K562 (cell line): ENCODE measurements around the gene TAGLN3. TPM values are rescaled to one million over a fixed set of nuclear protein-coding genes. Genes with fewer than 3 reads are reported as not detected.

Experiments
- CBFA2T2 ChIP-seq: fragments of 450-650 bp; conservative IDR thresholded peaks from 2 replicates; pipeline ENCODE4 v1.6.1; 2017; ENCODE audit warnings: mild to moderate bottlenecking
- CSDE1 ChIP-seq, 2 experiments: fragments of 450-650 bp; IDR thresholded peaks; 2 replicates each; pipeline ENCODE4 v1.6.1; 2016; ENCODE audit warnings: mild to moderate bottlenecking in 1 of 2
- CTCF ChIP-seq, 3 experiments: IDR thresholded peaks in 2 of 3; conservative IDR thresholded peaks in 1 of 3; 2 replicates each; pipeline ENCODE4 v1.5.1; 2011 to 2012; ENCODE audit warnings: low read length in 3 of 3, mild to moderate bottlenecking in 3 of 3, control low read depth in 2 of 3, improper control_type of control experiment in 1 of 3, inconsistent platforms in 1 of 3, low read depth in 1 of 3, mixed read lengths in 1 of 3, moderate library complexity in 1 of 3; ENCODE audit not compliant: insufficient read depth in 2 of 3
- EHMT2 ChIP-seq: fragments of 450-650 bp; IDR thresholded peaks from 2 replicates; pipeline ENCODE4 v1.6.1; 2018; ENCODE audit warnings: antibody characterized with exemption
- GABPB1 ChIP-seq: sonication (generic); formaldehyde crosslinking; IDR thresholded peaks from 2 replicates; pipeline ENCODE4 v1.8.0; 2022; ENCODE audit warnings: mild to moderate bottlenecking, missing genetic modification reagents
- GATAD2B ChIP-seq: fragments of 450-650 bp; IDR thresholded peaks from 2 replicates; pipeline ENCODE4 v1.6.1; 2017; ENCODE audit warnings: mild to moderate bottlenecking, borderline replicate concordance
- HLTF ChIP-seq: fragments of 450-650 bp; IDR thresholded peaks from 2 replicates; pipeline ENCODE4 v1.6.1; 2016
- ILF3 ChIP-seq: fragments of 450-650 bp; IDR thresholded peaks from 2 replicates; pipeline ENCODE4 v1.6.1; 2018; ENCODE audit warnings: antibody characterized with exemption, mild to moderate bottlenecking, moderate library complexity, borderline replicate concordance
- NFE2L1 ChIP-seq: fragments of 450-650 bp; IDR thresholded peaks from 2 replicates; pipeline ENCODE4 v1.6.1; 2016; ENCODE audit warnings: missing genetic modification characterization, low read depth, mild to moderate bottlenecking, missing compliant biosample characterization, moderate library complexity, borderline replicate concordance
- OTX1 ChIP-seq: fragments of 450-650 bp; formaldehyde crosslinking; IDR thresholded peaks from 2 replicates; pipeline ENCODE4 v1.4.0; 2022; ENCODE audit warnings: mild to moderate bottlenecking
- PTBP1 ChIP-seq: fragments of 200-400 bp; formaldehyde crosslinking; IDR thresholded peaks from 2 replicates; pipeline ENCODE4 v1.6.1; 2017; ENCODE audit warnings: low read depth, low read length
- RAD21 ChIP-seq, 2 experiments: fragments of 250-450 bp in 1 of 2; fragments of 450-650 bp in 1 of 2; sonication (Bioruptor Pico) in 1 of 2; formaldehyde crosslinking in 1 of 2; IDR thresholded peaks in 1 of 2; conservative IDR thresholded peaks in 1 of 2; 2 replicates each; pipeline versions ENCODE4 v1.4.0 to v1.8.0; 2020 to 2022; ENCODE audit warnings: mild to moderate bottlenecking in 2 of 2, moderate library complexity in 1 of 2
- RBFOX2 ChIP-seq: fragments of 200-400 bp; formaldehyde crosslinking; IDR thresholded peaks from 2 replicates; pipeline ENCODE4 v1.6.1; 2017; ENCODE audit warnings: low read depth, mild to moderate bottlenecking, low read length, moderate library complexity
- SMC3 ChIP-seq: conservative IDR thresholded peaks from 2 replicates; pipeline ENCODE4 v1.6.1; 2011; ENCODE audit warnings: low read depth, low read length, improper control_type of control experiment; ENCODE audit not compliant: insufficient read depth
- TARDBP ChIP-seq: fragments of 450-650 bp; IDR thresholded peaks from 2 replicates; pipeline ENCODE4 v1.6.1; 2016
- YY1 ChIP-seq, 3 experiments: IDR thresholded peaks; 2 replicates each; pipeline ENCODE4 v1.6.1; 2011; ENCODE audit warnings: low read length in 2 of 3, mild to moderate bottlenecking in 2 of 3, moderate library complexity in 2 of 3, borderline replicate concordance in 1 of 3, control low read depth in 1 of 3, low read depth in 1 of 3; ENCODE audit not compliant: insufficient read depth in 3 of 3, insufficient replicate concordance in 2 of 3, control insufficient read depth in 1 of 3, insufficient read length in 1 of 3; ENCODE audit errors: extremely low read depth in 1 of 3
- ZNF134 ChIP-seq: fragments of 250-450 bp; sonication (Bioruptor Pico); conservative IDR thresholded peaks from 2 replicates; pipeline ENCODE4 v1.4.0; 2020
- ZNF408 ChIP-seq: fragments of 250-450 bp; sonication (Bioruptor Pico); IDR thresholded peaks from 2 replicates; pipeline ENCODE4 v1.4.0; 2020; ENCODE audit warnings: low read depth, mild to moderate bottlenecking, moderate library complexity
- ZNF57 ChIP-seq: fragments of 450-650 bp; formaldehyde crosslinking; IDR thresholded peaks from 2 replicates; pipeline ENCODE4 v1.4.0; 2020; ENCODE audit warnings: mild to moderate bottlenecking, moderate library complexity
- polyA plus RNA-seq, 8 experiments: library from polyadenylated mRNA; depleted of rRNA in 4 of 8; stranded (reverse) in 5 of 8; unstranded in 3 of 8; fragments of >200 nt; fragmentation: Nextera tagmentation in 2 of 8; fragmentation: Illumina TruSeq in 1 of 8; extraction: Ambion mirVana in 2 of 8; extraction: Trizol in 1 of 8; gene quantifications; 2 replicates each; pipeline versions ENCODE4 v1.2.1 to v1.2.3, GENCODE V29; 2011 to 2014; ENCODE audit warnings: inconsistent platforms in 1 of 8, missing spikeins in 1 of 8
- total RNA-seq, 7 experiments: library from RNA; depleted of rRNA in 6 of 7; stranded (reverse); fragments of >200 nt in 6 of 7; fragmentation: Illumina TruSeq in 2 of 7; extraction: Trizol in 2 of 7; gene quantifications; 2 replicates each; pipeline versions ENCODE4 v1.2.1 to v1.2.3, GENCODE V29; 2011 to 2021; ENCODE audit warnings: low replicate concordance in 1 of 7
- TF ChIP-seq, protein P1 (sequence below): fragments of 450-650 bp; formaldehyde crosslinking; IDR thresholded peaks from 2 replicates; pipeline ENCODE4 v1.4.0; 2020; ENCODE audit warnings: mild to moderate bottlenecking, moderate library complexity
- TF ChIP-seq, protein P2 (sequence below): sonication (generic); formaldehyde crosslinking; IDR thresholded peaks from 2 replicates; pipeline ENCODE4 v1.8.0; 2022; ENCODE audit warnings: mild to moderate bottlenecking, missing genetic modification reagents

Gene TAGLN3
- total and polyA plus RNA-seq, 9 of the 15 experiments (the other 6 are each of a cell fraction or from before 2014, with no cell fraction given), result 0.06 TPM; not detected in 7

DNA sequence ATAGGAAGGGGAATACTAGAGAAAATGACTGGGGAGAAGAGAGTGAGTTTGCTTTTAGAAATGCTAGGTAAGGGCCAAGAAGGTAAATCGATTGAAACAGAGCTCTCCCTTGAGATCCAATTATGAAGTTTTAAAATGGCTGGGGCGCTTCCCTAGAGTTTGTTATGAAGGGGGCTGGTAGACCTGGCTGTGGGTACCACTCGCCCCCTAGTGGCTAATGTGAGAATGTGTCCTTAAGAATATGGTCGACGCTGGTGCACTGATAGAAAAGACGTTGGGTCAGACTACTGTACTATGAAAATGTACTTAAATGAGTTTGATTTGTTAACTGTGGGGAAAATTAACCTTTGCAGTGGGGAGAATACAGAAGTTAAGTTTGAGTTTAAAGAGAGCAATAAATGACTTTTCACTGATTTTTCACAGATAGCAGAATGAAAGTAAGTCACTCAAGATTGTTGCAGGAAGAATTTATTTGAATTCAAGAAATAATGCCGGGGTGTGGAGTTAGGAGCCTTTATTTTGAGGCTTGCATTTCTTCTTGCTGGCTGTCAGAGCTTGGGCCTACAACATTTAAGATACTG, 45.0 kb downstream of the TAGLN3 start (continued):
- TF ChIP-seq ILF3 (no peak), YY1 (IDR thresholded peaks at IDR 0.05; ENCODE audit: borderline replicate concordance in 1 of 3, control insufficient read depth in 1 of 3, extremely low read depth in 1 of 3, insufficient read depth in 3 of 3, insufficient read length in 1 of 3, insufficient replicate concordance in 2 of 3, low read depth in 1 of 3, low read length in 2 of 3) (peak in 2 of 3 experiments; percentile 38 to 42), ZNF134 (CRISPR knock-in tag) (no peak), CSDE1 (IDR thresholded peaks at IDR 0.05) (no peak), CBFA2T2 (no peak), EHMT2 (no peak), ZNF57 (CRISPR knock-in tag) (no peak), GABPB1 (CRISPR knock-in tag) (no peak), TARDBP (no peak), RBFOX2 (no peak), RAD21 (CRISPR knock-in tag; conservative IDR thresholded peaks at IDR 0.05 in 1 of 2, IDR thresholded peaks at IDR 0.05 in 1 of 2) (peak; percentile 45 to 56), CTCF (IDR thresholded peaks at IDR 0.05 in 2 of 3, conservative IDR thresholded peaks at IDR 0.05 in 1 of 3; ENCODE audit: insufficient read depth in 2 of 3, low read depth in 1 of 3, low read length in 3 of 3) (peak; percentile 63 to 75 (median 66)), OTX1 (CRISPR knock-in tag) (no peak), ZNF408 (CRISPR knock-in tag) (no peak), SMC3 (peak; percentile 30; the same call in 1 of the 2 replicates), HLTF (no peak), NFE2L1 (no peak), PTBP1 (no peak), GATAD2B (no peak)
- TF ChIP-seq, protein P1, sequence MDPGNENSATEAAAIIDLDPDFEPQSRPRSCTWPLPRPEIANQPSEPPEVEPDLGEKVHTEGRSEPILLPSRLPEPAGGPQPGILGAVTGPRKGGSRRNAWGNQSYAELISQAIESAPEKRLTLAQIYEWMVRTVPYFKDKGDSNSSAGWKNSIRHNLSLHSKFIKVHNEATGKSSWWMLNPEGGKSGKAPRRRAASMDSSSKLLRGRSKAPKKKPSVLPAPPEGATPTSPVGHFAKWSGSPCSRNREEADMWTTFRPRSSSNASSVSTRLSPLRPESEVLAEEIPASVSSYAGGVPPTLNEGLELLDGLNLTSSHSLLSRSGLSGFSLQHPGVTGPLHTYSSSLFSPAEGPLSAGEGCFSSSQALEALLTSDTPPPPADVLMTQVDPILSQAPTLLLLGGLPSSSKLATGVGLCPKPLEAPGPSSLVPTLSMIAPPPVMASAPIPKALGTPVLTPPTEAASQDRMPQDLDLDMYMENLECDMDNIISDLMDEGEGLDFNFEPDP, result no peak
- TF ChIP-seq, protein P2, sequence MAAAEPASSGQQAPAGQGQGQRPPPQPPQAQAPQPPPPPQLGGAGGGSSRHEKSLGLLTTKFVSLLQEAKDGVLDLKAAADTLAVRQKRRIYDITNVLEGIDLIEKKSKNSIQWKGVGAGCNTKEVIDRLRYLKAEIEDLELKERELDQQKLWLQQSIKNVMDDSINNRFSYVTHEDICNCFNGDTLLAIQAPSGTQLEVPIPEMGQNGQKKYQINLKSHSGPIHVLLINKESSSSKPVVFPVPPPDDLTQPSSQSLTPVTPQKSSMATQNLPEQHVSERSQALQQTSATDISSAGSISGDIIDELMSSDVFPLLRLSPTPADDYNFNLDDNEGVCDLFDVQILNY (CRISPR knock-in tag), result no peak
